ENCODE measurements around the gene NPIPB12. TPM values are rescaled to one million over a fixed set of nuclear protein-coding genes. Genes with fewer than 3 reads are reported as not detected.
"Not testable (repeated sequence)": the region's sequence is repeated elsewhere in the genome, so short reads cannot be mapped to it uniquely, and the experiment has no call there.

NPIPB12 gene
- total RNA-seq, result 5.2 TPM
- polyA plus RNA-seq, result 134 TPM
- long read RNA-seq, donor 1, result 0 reads
- long read RNA-seq, donor 2, result 0 reads
- long read RNA-seq, donor 3, result 0 reads
- long read RNA-seq, donor 4, partial matches to known transcripts, result 0 of 1 reads
- long read RNA-seq, donor 4, other reads (novel, unspliced or antisense), result 0 of 1 reads
- long read RNA-seq, donor 5, partial matches to known transcripts, result 0 of 1 reads
- long read RNA-seq, donor 5, other reads (novel, unspliced or antisense), result 0 of 1 reads
- long read RNA-seq, donor 6, result 0 reads
- long read RNA-seq, donor 7, result 0 reads
- long read RNA-seq, donor 8, result 0 reads
- long read RNA-seq, donor 9, result 0 reads
- long read RNA-seq, donor 10, result 0 reads

GRCh38 chr16:29506308-29506707, at the start of gene NPIPB12:
Gene NPIPB12 (minus strand): TSS chr16:29506408.
- not testable (repeated sequence) for H3K4me3 ChIP-seq (ENCODE audit: low read length in 2 of 2); H3K36me3 ChIP-seq (ENCODE audit: control insufficient read depth in 2 of 2, insufficient read depth in 2 of 2, low read length in 1 of 2); H3K4me1 ChIP-seq (ENCODE audit: control insufficient read depth in 2 of 2, insufficient read depth in 2 of 2, low read length in 2 of 2); H3K9me3 ChIP-seq (ENCODE audit: control insufficient read depth in 2 of 2, insufficient read depth in 1 of 2, low read length in 1 of 2); H3K27ac ChIP-seq (ENCODE audit: low read depth in 1 of 2, low read length in 1 of 2); DNase-seq (ENCODE audit: low read depth in 6 of 9, low spot score in 9 of 9); H3K27me3 ChIP-seq (ENCODE audit: control insufficient read depth in 2 of 2, insufficient read depth in 1 of 2, low read length in 1 of 2)
- WGBS, result 98% methylated on average over 2 of the region's 6 CpGs

DNA sequence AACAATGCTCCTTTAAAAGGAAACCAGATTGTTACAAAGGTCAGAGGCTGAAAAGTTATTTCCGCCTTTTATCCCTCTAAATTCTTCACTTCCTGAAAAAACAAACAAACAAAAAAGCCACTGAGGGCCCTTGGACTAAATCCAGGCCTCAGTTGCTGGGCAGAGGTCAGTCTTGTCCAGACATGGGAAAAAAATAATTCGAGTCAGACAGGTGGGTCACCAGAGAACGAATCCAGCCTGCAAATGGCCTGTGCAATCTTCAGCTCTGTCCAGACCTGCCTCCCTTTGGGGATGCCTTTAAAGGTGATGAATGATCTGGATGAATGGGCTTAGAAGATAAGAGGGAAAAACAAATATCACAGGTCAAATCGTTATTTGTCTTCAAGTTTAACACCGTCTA, 15.3 kb upstream of the NPIPB12 start:
- H3K27ac ChIP-seq (ENCODE audit: low read depth in 1 of 2, low read length in 1 of 2); H3K27me3 ChIP-seq (ENCODE audit: control insufficient read depth in 2 of 2, insufficient read depth in 1 of 2, low read length in 1 of 2); H3K4me3 ChIP-seq (ENCODE audit: low read length in 2 of 2); H3K9me3 ChIP-seq (ENCODE audit: control insufficient read depth in 2 of 2, insufficient read depth in 1 of 2, low read length in 1 of 2); H3K4me1 ChIP-seq (ENCODE audit: control insufficient read depth in 2 of 2, insufficient read depth in 2 of 2, low read length in 2 of 2); DNase-seq (ENCODE audit: low read depth in 6 of 9, low spot score in 9 of 9); H3K36me3 ChIP-seq (ENCODE audit: control insufficient read depth in 2 of 2, insufficient read depth in 2 of 2, low read length in 1 of 2): not testable (repeated sequence)
- WGBS, result 98% methylated on average over 2 of the region's 5 CpGs

GRCh38 chr16:29482276-29482675, 23.9 kb downstream of the NPIPB12 start:
- H3K36me3 ChIP-seq (ENCODE audit: control insufficient read depth in 2 of 2, insufficient read depth in 2 of 2, low read length in 1 of 2); H3K9me3 ChIP-seq (ENCODE audit: control insufficient read depth in 2 of 2, insufficient read depth in 1 of 2, low read length in 1 of 2); H3K27me3 ChIP-seq (ENCODE audit: control insufficient read depth in 2 of 2, insufficient read depth in 1 of 2, low read length in 1 of 2); H3K27ac ChIP-seq (ENCODE audit: low read depth in 1 of 2, low read length in 1 of 2); H3K4me1 ChIP-seq (ENCODE audit: control insufficient read depth in 2 of 2, insufficient read depth in 2 of 2, low read length in 2 of 2); H3K4me3 ChIP-seq (ENCODE audit: low read length in 2 of 2); DNase-seq (ENCODE audit: low read depth in 6 of 9, low spot score in 9 of 9): not testable (repeated sequence)
- WGBS, result 94% methylated on average over 7 of the region's 12 CpGs

DNA sequence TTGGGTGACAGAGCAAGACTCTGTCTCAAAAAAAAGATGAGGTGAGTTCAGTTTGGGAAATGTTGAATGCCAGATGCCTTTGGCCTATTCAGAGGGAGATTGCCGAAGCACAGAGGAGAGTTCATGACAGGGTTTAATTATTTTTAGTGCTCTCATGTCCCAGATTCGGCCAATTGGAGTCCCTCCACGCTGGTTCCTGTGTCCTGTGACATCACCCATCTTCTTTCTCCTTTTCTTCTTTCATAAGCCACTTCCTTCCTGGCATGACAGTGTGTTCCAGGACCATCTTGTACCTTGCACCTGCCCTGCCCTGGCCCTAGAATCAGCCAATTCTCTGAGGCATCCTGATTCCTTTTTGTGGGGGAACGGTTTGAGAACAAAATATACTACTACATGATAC, 34.1 kb downstream of the NPIPB12 start:
- not testable (repeated sequence) for H3K9me3 ChIP-seq (ENCODE audit: control insufficient read depth in 2 of 2, insufficient read depth in 1 of 2, low read length in 1 of 2); DNase-seq (ENCODE audit: low read depth in 6 of 9, low spot score in 9 of 9); H3K4me3 ChIP-seq (ENCODE audit: low read length in 2 of 2); H3K36me3 ChIP-seq (ENCODE audit: control insufficient read depth in 2 of 2, insufficient read depth in 2 of 2, low read length in 1 of 2); H3K4me1 ChIP-seq (ENCODE audit: control insufficient read depth in 2 of 2, insufficient read depth in 2 of 2, low read length in 2 of 2); H3K27me3 ChIP-seq (ENCODE audit: control insufficient read depth in 2 of 2, insufficient read depth in 1 of 2, low read length in 1 of 2); H3K27ac ChIP-seq (ENCODE audit: low read depth in 1 of 2, low read length in 1 of 2)
- no CpG with 5 or more reads among the region's 4 CpGs for WGBS

- not testable (repeated sequence) for DNase-seq (ENCODE audit: low read depth in 6 of 9, low spot score in 9 of 9); H3K4me1 ChIP-seq (ENCODE audit: control insufficient read depth in 2 of 2, insufficient read depth in 2 of 2, low read length in 2 of 2); H3K27ac ChIP-seq (ENCODE audit: low read depth in 1 of 2, low read length in 1 of 2); H3K9me3 ChIP-seq (ENCODE audit: control insufficient read depth in 2 of 2, insufficient read depth in 1 of 2, low read length in 1 of 2); H3K4me3 ChIP-seq (ENCODE audit: low read length in 2 of 2); H3K36me3 ChIP-seq (ENCODE audit: control insufficient read depth in 2 of 2, insufficient read depth in 2 of 2, low read length in 1 of 2); H3K27me3 ChIP-seq (ENCODE audit: control insufficient read depth in 2 of 2, insufficient read depth in 1 of 2, low read length in 1 of 2)
- 51% methylated on average over 5 of the region's 6 CpGs for WGBS
Measured at GRCh38 chr16:29469660-29470059, 36.5 kb downstream of the NPIPB12 start.

DNA sequence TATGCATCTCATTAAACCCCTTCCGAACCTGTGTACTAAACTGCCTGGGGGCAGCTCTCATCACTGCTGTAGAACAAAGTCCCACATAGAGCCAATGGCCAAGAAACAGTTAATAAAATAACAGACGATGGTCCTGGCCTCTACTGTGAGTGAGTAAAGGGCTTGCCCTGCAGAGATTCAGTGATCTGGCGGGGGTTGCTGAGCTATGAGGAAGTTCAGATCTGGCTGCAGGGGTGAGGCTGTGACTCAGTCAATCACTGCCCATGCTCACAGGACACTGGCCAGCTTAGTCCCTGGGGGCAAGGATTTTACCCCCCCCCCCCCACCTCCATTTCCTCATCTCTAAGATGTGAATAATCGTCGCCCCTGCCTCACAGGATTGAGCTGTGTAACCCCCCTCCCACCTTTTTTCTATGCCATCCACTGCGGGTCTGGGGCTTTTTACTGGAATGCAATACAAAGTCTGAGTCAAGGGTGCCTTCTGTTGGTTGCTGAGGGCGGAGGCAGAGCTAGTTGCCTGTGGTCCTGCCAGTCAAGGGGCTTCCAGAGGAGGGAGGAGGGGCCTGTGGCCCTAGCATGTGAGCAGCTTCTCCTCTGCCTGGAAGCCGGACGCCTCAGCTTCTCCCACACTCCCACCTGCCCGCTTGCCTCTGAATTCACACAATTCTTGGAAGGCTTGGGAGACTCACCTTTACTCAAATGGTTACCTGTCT, 38.4 kb downstream of the NPIPB12 start:
- H3K4me3 ChIP-seq (ENCODE audit: low read length in 2 of 2); H3K36me3 ChIP-seq (ENCODE audit: control insufficient read depth in 2 of 2, insufficient read depth in 2 of 2, low read length in 1 of 2); H3K9me3 ChIP-seq (ENCODE audit: control insufficient read depth in 2 of 2, insufficient read depth in 1 of 2, low read length in 1 of 2); DNase-seq (ENCODE audit: low read depth in 6 of 9, low spot score in 9 of 9); H3K27ac ChIP-seq (ENCODE audit: low read depth in 1 of 2, low read length in 1 of 2); H3K4me1 ChIP-seq (ENCODE audit: control insufficient read depth in 2 of 2, insufficient read depth in 2 of 2, low read length in 2 of 2); H3K27me3 ChIP-seq (ENCODE audit: control insufficient read depth in 2 of 2, insufficient read depth in 1 of 2, low read length in 1 of 2): not testable (repeated sequence)
- 0% methylated on average over 1 of the region's 10 CpGs for WGBS

- not testable (repeated sequence) for DNase-seq (ENCODE audit: low read depth in 6 of 9, low spot score in 9 of 9); H3K4me1 ChIP-seq (ENCODE audit: control insufficient read depth in 2 of 2, insufficient read depth in 2 of 2, low read length in 2 of 2); H3K9me3 ChIP-seq (ENCODE audit: control insufficient read depth in 2 of 2, insufficient read depth in 1 of 2, low read length in 1 of 2); H3K4me3 ChIP-seq (ENCODE audit: low read length in 2 of 2); H3K36me3 ChIP-seq (ENCODE audit: control insufficient read depth in 2 of 2, insufficient read depth in 2 of 2, low read length in 1 of 2); H3K27ac ChIP-seq (ENCODE audit: low read depth in 1 of 2, low read length in 1 of 2); H3K27me3 ChIP-seq (ENCODE audit: control insufficient read depth in 2 of 2, insufficient read depth in 1 of 2, low read length in 1 of 2)
- WGBS, result no CpG with 5 or more reads among the region's 33 CpGs
Measured at GRCh38 chr16:29466904-29467303, 39.3 kb downstream of the NPIPB12 start.

DNA sequence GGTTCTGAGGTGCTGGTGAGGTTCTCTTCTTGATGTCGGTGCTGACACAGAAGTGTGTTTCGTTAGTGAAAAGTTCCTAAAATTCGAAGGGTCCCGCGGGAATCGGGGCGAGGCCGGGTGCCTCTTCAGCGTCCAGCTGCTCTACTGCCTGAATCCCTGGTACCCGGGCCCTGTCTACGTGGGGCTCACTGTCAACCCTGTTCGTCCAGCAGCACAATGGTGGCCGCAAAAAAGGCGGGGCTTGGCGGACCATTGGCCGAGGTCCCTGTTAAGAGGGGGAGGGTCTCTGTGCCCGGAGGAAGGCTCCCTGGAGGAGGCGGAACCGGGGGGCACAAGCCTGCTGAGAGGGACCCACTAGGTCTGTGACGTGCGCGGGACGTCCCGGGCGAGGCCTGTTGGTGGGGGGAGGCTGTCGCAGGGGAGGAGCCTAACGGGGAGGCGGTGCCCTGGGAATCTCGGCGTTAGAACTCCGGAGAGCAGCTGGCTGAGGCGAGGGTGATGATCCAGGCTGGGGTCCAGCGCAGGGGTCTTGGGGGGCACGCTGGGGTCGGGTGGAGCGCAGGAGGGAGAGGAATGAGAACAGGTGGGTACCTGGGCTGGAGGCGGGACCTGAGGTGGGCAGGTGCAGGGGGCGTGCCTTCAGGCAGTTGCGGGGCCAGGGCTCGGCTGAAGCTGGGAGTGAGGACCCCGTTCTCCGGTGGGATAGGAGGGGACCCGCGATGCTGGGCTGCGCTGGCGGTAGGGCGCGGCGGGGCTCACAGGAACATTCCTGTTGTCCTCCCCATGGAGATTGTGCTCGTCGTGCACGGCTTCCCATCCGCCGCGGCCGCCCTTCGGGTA, 40.0 kb downstream of the NPIPB12 start:
- not testable (repeated sequence) for H3K27ac ChIP-seq (ENCODE audit: low read depth in 1 of 2, low read length in 1 of 2); H3K9me3 ChIP-seq (ENCODE audit: control insufficient read depth in 2 of 2, insufficient read depth in 1 of 2, low read length in 1 of 2); H3K4me3 ChIP-seq (ENCODE audit: low read length in 2 of 2); DNase-seq (ENCODE audit: low read depth in 6 of 9, low spot score in 9 of 9); H3K36me3 ChIP-seq (ENCODE audit: control insufficient read depth in 2 of 2, insufficient read depth in 2 of 2, low read length in 1 of 2); H3K4me1 ChIP-seq (ENCODE audit: control insufficient read depth in 2 of 2, insufficient read depth in 2 of 2, low read length in 2 of 2); H3K27me3 ChIP-seq (ENCODE audit: control insufficient read depth in 2 of 2, insufficient read depth in 1 of 2, low read length in 1 of 2)
- 0% methylated on average over 4 of the region's 57 CpGs for WGBS

- H3K27me3 ChIP-seq (ENCODE audit: control insufficient read depth in 2 of 2, insufficient read depth in 1 of 2, low read length in 1 of 2); DNase-seq (ENCODE audit: low read depth in 6 of 9, low spot score in 9 of 9); H3K9me3 ChIP-seq (ENCODE audit: control insufficient read depth in 2 of 2, insufficient read depth in 1 of 2, low read length in 1 of 2); H3K36me3 ChIP-seq (ENCODE audit: control insufficient read depth in 2 of 2, insufficient read depth in 2 of 2, low read length in 1 of 2); H3K27ac ChIP-seq (ENCODE audit: low read depth in 1 of 2, low read length in 1 of 2); H3K4me1 ChIP-seq (ENCODE audit: control insufficient read depth in 2 of 2, insufficient read depth in 2 of 2, low read length in 2 of 2); H3K4me3 ChIP-seq (ENCODE audit: low read length in 2 of 2): not testable (repeated sequence)
- WGBS, result no CpG with 5 or more reads among the region's 9 CpGs
Measured at GRCh38 chr16:29460647-29461030, 45.6 kb downstream of the NPIPB12 start.

Data from thymus (tissue), 14 donors.